Natural killer cell (primary cell): ENCODE measurements around the gene NUP214. TPM values are rescaled to one million over a fixed set of nuclear protein-coding genes. Genes with fewer than 3 reads are reported as not detected.
"Not testable (repeated sequence)": the region's sequence is repeated elsewhere in the genome, so short reads cannot be mapped to it uniquely, and the experiment has no call there.

Experiments used
- ATAC-seq, 3 donors: fragments of 150-1000 bp in 2 of 3; fragments of 200-7000 bp in 1 of 3; cut with Tn5 transposase; 1 replicate in 1 of 3; 2 replicates in 2 of 3; pipeline ENCODE4 v1.10.0; 2021; ENCODE audit warnings: mild to moderate bottlenecking in 2 of 3, moderate library complexity in 2 of 3
- DNase-seq, 2 donors: peaks; one replicate each; pipeline versions ENCODE4 v3.0.0 to v3.0.0-alpha.2; 2013 to 2021; ENCODE audit warnings: mixed read lengths in 1 of 2
- H3K27ac ChIP-seq: one replicate; pipeline ENCODE4 v1.5.1; 2013; ENCODE audit warnings: mild to moderate bottlenecking, low read length
- H3K27me3 ChIP-seq: one replicate; pipeline ENCODE4 v1.6.1; 2013; ENCODE audit warnings: low read length; ENCODE audit not compliant: control insufficient read depth, insufficient read depth
- H3K36me3 ChIP-seq: one replicate; pipeline ENCODE4 v1.6.1; 2013; ENCODE audit warnings: low read length; ENCODE audit not compliant: control insufficient read depth, insufficient read depth
- H3K4me1 ChIP-seq: one replicate; pipeline ENCODE4 v1.6.1; 2013; ENCODE audit warnings: low read length; ENCODE audit not compliant: control insufficient read depth, insufficient read depth
- H3K4me3 ChIP-seq: one replicate; pipeline ENCODE4 v1.5.1; 2013; ENCODE audit warnings: low read length
- H3K9me3 ChIP-seq: one replicate; pipeline ENCODE4 v1.6.1; 2013; ENCODE audit warnings: low read length; ENCODE audit not compliant: control insufficient read depth, insufficient read depth
- H3K27ac Mint-ChIP-seq, 2 donors: one replicate each; pipeline ENCODE4 v1.8.0; 2022; ENCODE audit warnings: mild to moderate bottlenecking in 2 of 2, mixed read lengths in 2 of 2, moderate library complexity in 1 of 2
- H3K27me3 Mint-ChIP-seq, 2 donors: one replicate each; pipeline ENCODE4 v1.8.0; 2022; ENCODE audit warnings: low read depth in 2 of 2, mixed read lengths in 2 of 2
- H3K36me3 Mint-ChIP-seq: one replicate; pipeline ENCODE4 v1.8.0; 2022; ENCODE audit warnings: mixed read lengths
- H3K4me1 Mint-ChIP-seq, 2 donors: one replicate each; pipeline ENCODE4 v1.8.0; 2022; ENCODE audit warnings: mixed read lengths in 2 of 2
- H3K4me3 Mint-ChIP-seq: one replicate; pipeline ENCODE4 v1.8.0; 2022; ENCODE audit warnings: mild to moderate bottlenecking, moderate library complexity, mixed read lengths
- H3K9me3 Mint-ChIP-seq, 2 donors: one replicate each; pipeline ENCODE4 v1.8.0; 2022; ENCODE audit warnings: mixed read lengths in 2 of 2
- WGBS: methylation state at CpG from one replicate; pipeline ENCODE4 v1.1.7; 2013; ENCODE audit warnings: missing lambda C conversion rate; ENCODE audit not compliant: insufficient coverage; 5-methylcytosine and 5-hydroxymethylcytosine counted together
- intact Hi-C: fragments of 100-400 bp; cut with micrococcal nuclease; formaldehyde crosslinking; loops from one replicate; pipeline ENCODE4 v1.14.2; 2022
- total RNA-seq, 4 donors: library from RNA; stranded (reverse); fragments of 120-200 nt in 1 of 4; gene quantifications; one replicate each; pipeline versions ENCODE4 v1.2.3 to v1.2.4, GENCODE V29; 2013 to 2022
- TF ChIP-seq, protein P1 (sequence below): fragments of 200-600 bp; IDR thresholded peaks from one replicate; pipeline ENCODE4 v1.8.0; 2022; ENCODE audit warnings: antibody characterized with exemption

Gene NUP214
- total RNA-seq, 3 donors from 2014 or later (not counting 1 experiment from before 2014, with no cell fraction given) = 125 to 133 (median 132) TPM

DNA sequence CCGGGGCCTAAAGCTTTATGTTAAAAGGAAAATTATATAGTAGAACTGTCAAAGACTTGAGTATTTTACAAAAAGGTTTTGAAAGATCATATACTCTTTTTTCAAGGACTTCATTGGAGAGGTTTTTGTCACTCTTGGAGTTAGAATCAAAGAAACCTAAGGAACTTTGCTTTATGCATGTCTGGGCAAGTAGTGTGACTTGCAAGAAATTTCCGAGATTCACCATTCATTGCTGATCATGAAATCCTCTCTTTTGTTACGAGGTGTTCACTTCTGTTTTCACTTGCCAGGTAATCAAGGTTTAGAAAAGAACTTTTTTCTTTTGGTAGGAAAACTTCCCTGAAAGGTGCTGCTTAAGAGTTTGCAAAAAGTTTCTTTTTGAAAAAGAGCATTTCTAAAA is 64.8 kb downstream of the NUP214 start:
- TF ChIP-seq, protein P1, sequence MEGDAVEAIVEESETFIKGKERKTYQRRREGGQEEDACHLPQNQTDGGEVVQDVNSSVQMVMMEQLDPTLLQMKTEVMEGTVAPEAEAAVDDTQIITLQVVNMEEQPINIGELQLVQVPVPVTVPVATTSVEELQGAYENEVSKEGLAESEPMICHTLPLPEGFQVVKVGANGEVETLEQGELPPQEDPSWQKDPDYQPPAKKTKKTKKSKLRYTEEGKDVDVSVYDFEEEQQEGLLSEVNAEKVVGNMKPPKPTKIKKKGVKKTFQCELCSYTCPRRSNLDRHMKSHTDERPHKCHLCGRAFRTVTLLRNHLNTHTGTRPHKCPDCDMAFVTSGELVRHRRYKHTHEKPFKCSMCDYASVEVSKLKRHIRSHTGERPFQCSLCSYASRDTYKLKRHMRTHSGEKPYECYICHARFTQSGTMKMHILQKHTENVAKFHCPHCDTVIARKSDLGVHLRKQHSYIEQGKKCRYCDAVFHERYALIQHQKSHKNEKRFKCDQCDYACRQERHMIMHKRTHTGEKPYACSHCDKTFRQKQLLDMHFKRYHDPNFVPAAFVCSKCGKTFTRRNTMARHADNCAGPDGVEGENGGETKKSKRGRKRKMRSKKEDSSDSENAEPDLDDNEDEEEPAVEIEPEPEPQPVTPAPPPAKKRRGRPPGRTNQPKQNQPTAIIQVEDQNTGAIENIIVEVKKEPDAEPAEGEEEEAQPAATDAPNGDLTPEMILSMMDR = no peak
- no peak overlapping the region for H3K4me3 Mint-ChIP-seq
- intact Hi-C loops = no loop called here
- no peak overlapping the region for H3K27ac ChIP-seq
- ATAC-seq (no peak), DNase-seq (no peak)
- no peaks in the 10 kb centered on the region for H3K4me1 ChIP-seq
- H3K4me1 Mint-ChIP-seq = no peaks in the 10 kb centered on the region
- H3K27me3 Mint-ChIP-seq = no peaks in the 10 kb centered on the region
- H3K36me3 Mint-ChIP-seq = peaks cover 42% of the 10 kb centered on the region
- no peaks in the 10 kb centered on the region for H3K27me3 ChIP-seq
- H3K4me3 ChIP-seq = no peak overlapping the region
- no peaks in the 10 kb centered on the region for H3K9me3 ChIP-seq
- H3K27ac Mint-ChIP-seq = no peak overlapping the region
- WGBS = 93% methylated on average over 3 of the region's 3 CpGs
- no peaks in the 10 kb centered on the region for H3K9me3 Mint-ChIP-seq
- peaks cover 56% of the 10 kb centered on the region for H3K36me3 ChIP-seq

DNA sequence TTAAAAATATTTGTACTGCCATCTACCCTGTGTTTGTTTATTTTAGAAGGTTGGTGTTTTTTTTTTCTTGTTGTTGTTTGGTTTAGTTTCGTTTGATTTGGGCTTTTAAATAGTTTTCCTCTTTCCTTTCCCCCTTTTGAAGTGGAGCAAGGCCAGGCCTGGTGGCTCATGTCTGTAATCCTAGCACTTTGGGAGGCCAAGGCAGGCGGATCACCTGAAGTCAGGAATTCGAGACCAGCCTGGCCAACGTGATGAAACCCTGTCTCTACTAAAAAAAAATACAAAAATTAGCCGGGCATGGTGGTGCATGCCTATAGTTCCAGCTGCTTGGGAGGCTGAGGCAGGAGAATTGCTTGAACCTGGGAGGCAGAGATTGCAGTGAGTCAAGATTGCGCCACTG is 65.6 kb downstream of the NUP214 start:
- ATAC-seq, H3K9me3 ChIP-seq, H3K27me3 Mint-ChIP-seq, H3K27ac ChIP-seq, DNase-seq, intact Hi-C loops, H3K9me3 Mint-ChIP-seq, H3K27ac Mint-ChIP-seq, H3K4me3 ChIP-seq, H3K27me3 ChIP-seq, H3K4me1 Mint-ChIP-seq, H3K4me3 Mint-ChIP-seq, H3K4me1 ChIP-seq: not testable (repeated sequence)
- 95% methylated on average over 5 of the region's 6 CpGs for WGBS
- peaks cover 39% of the 10 kb centered on the region for H3K36me3 Mint-ChIP-seq
- H3K36me3 ChIP-seq = peaks cover 52% of the 10 kb centered on the region

DNA sequence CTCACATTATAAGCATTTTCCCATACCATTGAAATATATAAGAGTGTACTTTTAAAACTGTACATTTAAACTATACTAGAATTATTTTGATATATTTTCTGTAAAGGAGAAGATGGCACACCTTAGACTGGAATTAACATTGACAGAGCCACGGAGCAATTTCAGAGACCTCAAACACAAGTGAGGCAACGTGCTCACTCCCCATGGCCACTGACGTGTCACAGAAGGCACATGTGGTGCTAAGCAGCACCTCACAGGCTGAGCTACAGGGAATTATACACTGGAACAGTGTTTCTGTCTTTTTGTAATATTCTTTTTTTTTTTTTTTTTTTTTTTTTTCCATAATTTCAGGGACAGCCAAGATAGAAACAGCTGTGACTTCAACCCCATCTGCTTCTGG is 66.5 kb downstream of the NUP214 start:
- no peak for DNase-seq
- no peaks in the 10 kb centered on the region for H3K9me3 Mint-ChIP-seq
- no peak overlapping the region for H3K4me3 Mint-ChIP-seq
- ATAC-seq = no peak
- intact Hi-C loops = no loop called here
- H3K4me3 ChIP-seq = no peak overlapping the region
- TF ChIP-seq, protein P1 = no peak
- WGBS = 99% methylated on average over 3 of the region's 3 CpGs
- H3K36me3 Mint-ChIP-seq = peaks cover 32% of the 10 kb centered on the region
- no peaks in the 10 kb centered on the region for H3K27me3 Mint-ChIP-seq
- no peak overlapping the region for H3K27ac Mint-ChIP-seq
- H3K9me3 ChIP-seq = no peaks in the 10 kb centered on the region
- H3K4me1 Mint-ChIP-seq = no peaks in the 10 kb centered on the region
- H3K27ac ChIP-seq = no peak overlapping the region
- H3K36me3 ChIP-seq = peaks cover 50% of the 10 kb centered on the region
- H3K27me3 ChIP-seq = no peaks in the 10 kb centered on the region
- no peaks in the 10 kb centered on the region for H3K4me1 ChIP-seq

DNA sequence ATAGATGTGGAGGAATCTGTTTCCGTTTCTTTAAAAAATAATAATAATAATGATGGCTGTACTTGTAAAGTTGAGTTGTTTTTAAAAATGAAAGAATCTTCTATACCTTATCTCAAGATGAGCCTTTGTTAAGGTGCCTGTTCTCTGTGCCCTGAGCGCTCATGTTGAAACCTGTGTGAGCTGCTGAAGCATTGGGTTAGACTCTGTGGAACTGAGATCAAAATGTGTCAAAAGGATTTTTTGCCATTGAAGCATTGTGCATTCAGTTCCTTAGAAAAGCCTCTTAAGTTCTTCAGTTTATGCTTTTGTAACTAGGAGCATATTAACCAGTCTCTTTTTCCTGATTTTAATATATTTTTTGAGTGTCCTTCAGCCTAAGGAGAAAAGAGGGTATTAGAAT is 67.7 kb downstream of the NUP214 start:
- Histone ChIP-seq H3K9me3 (no peaks in the 10 kb centered on the region), H3K27me3 (no peaks in the 10 kb centered on the region), H3K4me3 (no peak overlapping the region), H3K4me1 (no peaks in the 10 kb centered on the region), H3K27ac (no peak overlapping the region), H3K36me3 (peaks cover 50% of the 10 kb centered on the region)
- no peaks in the 10 kb centered on the region for H3K27me3 Mint-ChIP-seq
- ATAC-seq (no peak), DNase-seq (no peak)
- TF ChIP-seq, protein P1 = no peak
- 100% methylated on average over 1 of the region's 2 CpGs for WGBS
- H3K9me3 Mint-ChIP-seq = no peaks in the 10 kb centered on the region
- H3K4me3 Mint-ChIP-seq = no peak overlapping the region
- peaks cover 0 to 5% of the 10 kb centered on the region in 2 donors for H3K4me1 Mint-ChIP-seq
- peaks cover 30% of the 10 kb centered on the region for H3K36me3 Mint-ChIP-seq
- H3K27ac Mint-ChIP-seq = no peak overlapping the region
- intact Hi-C loops = no loop called here
